Measurements from ENCODE around the gene VWA3B.
A peak's percentile ranks its signal among the peaks of the same experiment; 100 is the strongest.

Gene VWA3B

DNA sequence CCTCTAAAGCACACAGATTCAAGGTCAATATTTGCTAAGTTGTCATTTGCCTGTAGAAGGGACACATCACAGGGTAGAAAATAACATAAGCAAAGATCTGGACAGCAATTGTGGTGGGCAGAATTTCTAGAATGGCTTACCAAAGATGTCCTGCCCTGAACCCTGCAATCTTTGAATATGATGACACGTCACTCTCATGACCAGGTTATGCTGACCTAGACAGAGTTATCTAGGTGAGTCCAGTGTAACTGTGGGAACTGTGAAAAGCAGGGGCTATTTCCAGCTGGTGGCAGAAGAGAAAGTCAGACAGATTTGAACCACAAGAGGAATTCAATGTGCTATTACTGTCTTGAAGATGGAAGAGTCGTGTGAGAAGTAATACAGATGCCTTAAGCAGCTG is 147.0 kb downstream of the VWA3B start:
- no peak overlapping the region for H3K9ac ChIP-seq (ENCODE audit: insufficient read length, low read depth)
- peaks cover 2% of the 10 kb centered on the region for H3K27me3 ChIP-seq (ENCODE audit: insufficient read depth, insufficient read length)
- DNase-seq (ENCODE audit: low read depth, low spot score) = no peak
- no peaks in the 10 kb centered on the region for H3K9me3 ChIP-seq (ENCODE audit: insufficient read depth, low read length)
- no peaks in the 10 kb centered on the region for H3K36me3 ChIP-seq (ENCODE audit: insufficient read depth, insufficient read length, low read length)
- no peak overlapping the region for H3K4me3 ChIP-seq (ENCODE audit: insufficient read length, low read depth)
- no peaks in the 10 kb centered on the region for H3K4me1 ChIP-seq (ENCODE audit: insufficient read depth, insufficient read length)
- TF ChIP-seq SUZ12 (IDR thresholded peaks at IDR 0.05; ENCODE audit: extremely low read depth, insufficient read depth, insufficient read length) (no peak), ZNF274 (IDR thresholded peaks at IDR 0.05; ENCODE audit: low read depth, low read length) (no peak), YY1 (IDR thresholded peaks at IDR 0.05; ENCODE audit: insufficient read depth, insufficient read length) (no peak)

DNA sequence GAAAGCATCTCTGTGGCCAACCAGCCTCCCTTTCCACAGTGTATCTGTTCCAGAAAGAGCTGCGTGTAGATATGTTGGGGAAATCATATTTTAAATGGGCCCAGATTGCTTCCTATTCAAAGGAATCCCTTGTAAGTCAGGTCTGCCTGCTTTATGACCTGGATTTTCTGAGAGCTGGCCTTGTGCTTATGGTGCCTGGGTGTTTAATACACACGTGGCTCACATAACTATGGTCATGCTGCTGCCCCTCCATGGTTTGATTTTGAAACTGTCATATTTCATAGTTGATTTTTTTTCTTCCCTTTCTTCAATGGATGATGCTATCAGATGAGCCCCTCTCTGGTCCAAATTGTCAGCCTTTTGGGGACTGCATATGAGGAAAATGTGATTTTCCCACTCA is 147.8 kb downstream of the VWA3B start:
- no peaks in the 10 kb centered on the region for H3K4me1 ChIP-seq (ENCODE audit: insufficient read depth, insufficient read length)
- DNase-seq (ENCODE audit: low read depth, low spot score) = no peak
- no peaks in the 10 kb centered on the region for H3K9me3 ChIP-seq (ENCODE audit: insufficient read depth, low read length)
- no peak overlapping the region for H3K4me3 ChIP-seq (ENCODE audit: insufficient read length, low read depth)
- H3K27me3 ChIP-seq (ENCODE audit: insufficient read depth, insufficient read length) = no peaks in the 10 kb centered on the region
- no peak overlapping the region for H3K9ac ChIP-seq (ENCODE audit: insufficient read length, low read depth)
- H3K36me3 ChIP-seq (ENCODE audit: insufficient read depth, insufficient read length, low read length) = no peaks in the 10 kb centered on the region
- TF ChIP-seq YY1 (IDR thresholded peaks at IDR 0.05; ENCODE audit: insufficient read depth, insufficient read length) = no peak
- TF ChIP-seq SUZ12 (IDR thresholded peaks at IDR 0.05; ENCODE audit: extremely low read depth, insufficient read depth, insufficient read length) = no peak
- TF ChIP-seq ZNF274 (IDR thresholded peaks at IDR 0.05; ENCODE audit: low read depth, low read length) = no peak

DNA sequence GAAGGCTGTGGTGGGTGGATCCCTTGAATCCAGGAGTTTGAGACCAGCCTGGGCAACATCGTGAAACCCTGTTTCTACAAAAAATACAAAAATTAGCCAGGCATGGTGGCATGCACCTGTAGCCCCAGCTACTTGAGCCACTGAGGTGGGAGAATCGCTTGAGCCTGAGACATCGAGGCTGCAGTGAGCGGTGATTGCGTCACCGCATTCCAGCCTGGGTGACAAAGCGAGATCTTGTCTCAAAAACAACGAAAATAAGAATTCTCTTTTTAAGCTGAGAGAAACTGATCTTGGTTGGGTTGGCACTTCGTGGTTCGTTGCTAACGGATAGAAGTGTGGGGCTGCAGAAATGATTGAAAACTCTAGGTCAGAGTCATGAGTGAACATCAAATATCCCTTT is 150.0 kb downstream of the VWA3B start:
- Histone ChIP-seq H3K27me3 (ENCODE audit: insufficient read depth, insufficient read length) (no peaks in the 10 kb centered on the region), H3K36me3 (ENCODE audit: insufficient read depth, insufficient read length, low read length) (no peaks in the 10 kb centered on the region), H3K9ac (ENCODE audit: insufficient read length, low read depth) (no peak overlapping the region), H3K4me3 (ENCODE audit: insufficient read length, low read depth) (no peak overlapping the region), H3K9me3 (ENCODE audit: insufficient read depth, low read length) (no peaks in the 10 kb centered on the region), H3K4me1 (ENCODE audit: insufficient read depth, insufficient read length) (no peaks in the 10 kb centered on the region)
- DNase-seq (ENCODE audit: low read depth, low spot score) = no peak
- TF ChIP-seq SUZ12 (IDR thresholded peaks at IDR 0.05; ENCODE audit: extremely low read depth, insufficient read depth, insufficient read length) (no peak), YY1 (IDR thresholded peaks at IDR 0.05; ENCODE audit: insufficient read depth, insufficient read length) (no peak), ZNF274 (IDR thresholded peaks at IDR 0.05; ENCODE audit: low read depth, low read length) (no peak)

DNA sequence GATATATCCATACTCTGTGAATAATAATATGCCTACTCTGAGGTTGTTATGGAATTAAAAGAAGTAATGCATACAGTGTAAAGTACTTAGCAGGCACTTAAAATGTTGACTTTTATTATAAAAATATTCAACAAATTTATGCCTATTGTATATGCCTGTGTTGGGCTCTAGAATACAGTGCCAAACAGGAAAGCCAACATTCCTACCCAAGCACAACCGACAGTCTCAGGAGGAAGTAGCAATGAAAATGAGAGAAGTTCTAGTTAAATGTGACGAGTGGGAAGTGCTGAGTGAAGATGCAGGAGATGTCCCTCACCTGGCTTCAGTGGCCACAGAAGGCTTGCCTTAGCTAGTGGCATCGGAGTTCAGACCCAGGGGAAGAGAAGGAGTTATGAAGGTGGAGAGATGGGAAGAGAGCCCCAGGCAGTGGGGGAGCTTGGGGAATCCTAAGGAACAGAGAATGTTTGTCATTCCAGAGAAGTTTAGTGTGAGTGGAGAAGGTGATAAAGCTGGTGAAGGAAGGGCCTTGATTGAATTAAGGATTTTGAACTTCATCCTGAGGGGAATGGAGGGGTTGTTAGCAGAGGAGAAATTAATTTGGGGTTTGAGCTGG is 153.9 kb downstream of the VWA3B start:
- no peaks in the 10 kb centered on the region for H3K9me3 ChIP-seq (ENCODE audit: insufficient read depth, low read length)
- DNase-seq (ENCODE audit: low read depth, low spot score) = peak; percentile 9
- H3K27me3 ChIP-seq (ENCODE audit: insufficient read depth, insufficient read length) = no peaks in the 10 kb centered on the region
- H3K4me3 ChIP-seq (ENCODE audit: insufficient read length, low read depth) = no peak overlapping the region
- no peaks in the 10 kb centered on the region for H3K36me3 ChIP-seq (ENCODE audit: insufficient read depth, insufficient read length, low read length)
- H3K9ac ChIP-seq (ENCODE audit: insufficient read length, low read depth) = no peak overlapping the region
- no peaks in the 10 kb centered on the region for H3K4me1 ChIP-seq (ENCODE audit: insufficient read depth, insufficient read length)
- no peak for TF ChIP-seq SUZ12 (IDR thresholded peaks at IDR 0.05; ENCODE audit: extremely low read depth, insufficient read depth, insufficient read length)
- no peak for TF ChIP-seq ZNF274 (IDR thresholded peaks at IDR 0.05; ENCODE audit: low read depth, low read length)
- TF ChIP-seq YY1 (IDR thresholded peaks at IDR 0.05; ENCODE audit: insufficient read depth, insufficient read length) = no peak

DNA sequence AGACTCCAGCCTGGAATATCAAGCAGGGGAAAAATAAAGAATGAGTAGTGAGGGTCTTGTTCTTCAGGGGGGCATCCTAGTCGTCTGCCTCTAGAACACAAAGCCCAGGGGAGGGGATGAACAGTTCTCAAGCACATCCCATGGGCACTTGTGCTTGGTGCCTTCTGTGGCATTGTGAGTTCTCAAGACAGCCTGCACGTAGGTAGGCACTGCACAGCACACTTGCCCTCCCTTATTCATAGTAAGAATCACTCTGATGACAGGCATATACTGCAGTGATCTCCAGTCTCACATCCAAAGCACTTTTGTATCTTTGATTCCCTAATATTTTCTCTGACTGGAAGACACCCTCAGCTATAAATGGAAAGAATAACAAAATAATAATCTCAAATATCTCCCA is 154.6 kb downstream of the VWA3B start:
- Histone ChIP-seq H3K9ac (ENCODE audit: insufficient read length, low read depth) (no peak overlapping the region), H3K4me1 (ENCODE audit: insufficient read depth, insufficient read length) (no peaks in the 10 kb centered on the region), H3K4me3 (ENCODE audit: insufficient read length, low read depth) (no peak overlapping the region), H3K9me3 (ENCODE audit: insufficient read depth, low read length) (peaks cover 3% of the 10 kb centered on the region; the same call in 1 of the 2 replicates), H3K36me3 (ENCODE audit: insufficient read depth, insufficient read length, low read length) (no peaks in the 10 kb centered on the region), H3K27me3 (ENCODE audit: insufficient read depth, insufficient read length) (no peaks in the 10 kb centered on the region)
- DNase-seq (ENCODE audit: low read depth, low spot score) = no peak
- TF ChIP-seq SUZ12 (IDR thresholded peaks at IDR 0.05; ENCODE audit: extremely low read depth, insufficient read depth, insufficient read length) = no peak
- no peak for TF ChIP-seq ZNF274 (IDR thresholded peaks at IDR 0.05; ENCODE audit: low read depth, low read length)
- no peak for TF ChIP-seq YY1 (IDR thresholded peaks at IDR 0.05; ENCODE audit: insufficient read depth, insufficient read length)

DNA sequence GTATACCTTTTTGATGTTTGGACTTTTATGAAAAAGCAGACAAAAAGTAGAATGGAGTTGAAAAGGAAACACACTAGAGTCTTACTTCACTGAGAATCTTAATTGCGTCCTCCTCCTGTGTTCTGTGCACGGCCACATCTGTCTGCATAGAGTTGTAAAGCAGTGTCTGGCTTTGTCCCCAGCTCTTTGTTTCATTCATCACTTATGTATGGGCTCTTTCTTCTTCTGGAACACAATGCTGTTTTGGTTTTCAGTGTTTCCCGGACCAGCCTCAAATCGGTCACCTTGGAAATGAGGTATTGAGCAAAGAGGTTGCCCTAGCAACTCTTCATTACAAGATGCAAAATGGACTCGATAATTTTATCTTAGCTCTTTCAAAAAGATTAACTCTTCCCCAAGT is 155.0 kb downstream of the VWA3B start:
- peaks cover 7% of the 10 kb centered on the region for H3K9me3 ChIP-seq (ENCODE audit: insufficient read depth, low read length)
- H3K36me3 ChIP-seq (ENCODE audit: insufficient read depth, insufficient read length, low read length) = no peaks in the 10 kb centered on the region
- no peak overlapping the region for H3K4me3 ChIP-seq (ENCODE audit: insufficient read length, low read depth)
- H3K9ac ChIP-seq (ENCODE audit: insufficient read length, low read depth) = no peak overlapping the region
- no peak for DNase-seq (ENCODE audit: low read depth, low spot score)
- H3K27me3 ChIP-seq (ENCODE audit: insufficient read depth, insufficient read length) = no peaks in the 10 kb centered on the region
- no peaks in the 10 kb centered on the region for H3K4me1 ChIP-seq (ENCODE audit: insufficient read depth, insufficient read length)
- no peak for TF ChIP-seq YY1 (IDR thresholded peaks at IDR 0.05; ENCODE audit: insufficient read depth, insufficient read length)
- TF ChIP-seq SUZ12 (IDR thresholded peaks at IDR 0.05; ENCODE audit: extremely low read depth, insufficient read depth, insufficient read length) = no peak
- no peak for TF ChIP-seq ZNF274 (IDR thresholded peaks at IDR 0.05; ENCODE audit: low read depth, low read length)

DNA sequence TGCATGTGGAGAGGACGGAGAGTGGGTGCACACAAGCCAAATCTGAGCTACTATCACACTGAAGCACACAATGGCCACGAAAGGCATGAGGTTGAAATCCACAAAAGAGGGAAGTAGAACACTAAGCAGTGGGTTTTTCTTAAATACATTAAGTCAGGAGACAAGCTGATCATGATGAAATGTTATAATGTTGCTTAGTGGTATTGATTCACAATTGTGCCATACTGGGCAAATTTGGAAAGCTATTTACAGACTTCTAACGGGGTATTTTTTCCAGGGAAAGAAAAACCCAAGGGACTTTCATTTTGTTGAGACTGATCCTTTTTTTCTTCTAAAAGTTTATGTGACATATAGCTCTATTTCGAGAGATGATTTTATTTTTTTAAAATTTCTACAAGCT is 158.5 kb downstream of the VWA3B start:
- H3K4me1 ChIP-seq (ENCODE audit: insufficient read depth, insufficient read length) = no peaks in the 10 kb centered on the region
- TF ChIP-seq SUZ12 (IDR thresholded peaks at IDR 0.05; ENCODE audit: extremely low read depth, insufficient read depth, insufficient read length) (no peak), ZNF274 (IDR thresholded peaks at IDR 0.05; ENCODE audit: low read depth, low read length) (no peak)
- no peak for DNase-seq (ENCODE audit: low read depth, low spot score)
- no peak overlapping the region for H3K4me3 ChIP-seq (ENCODE audit: insufficient read length, low read depth)
- H3K27me3 ChIP-seq (ENCODE audit: insufficient read depth, insufficient read length) = no peaks in the 10 kb centered on the region
- peaks cover 24% of the 10 kb centered on the region for H3K9me3 ChIP-seq (ENCODE audit: insufficient read depth, low read length)
- no peaks in the 10 kb centered on the region for H3K36me3 ChIP-seq (ENCODE audit: insufficient read depth, insufficient read length, low read length)
- no peak overlapping the region for H3K9ac ChIP-seq (ENCODE audit: insufficient read length, low read depth)

Data from NT2/D1 (cell line).